SKM-1 (cell line): ENCODE results near the gene UGT1A8.

Source experiments
- DNase-seq: peaks from one replicate; lab custom pipeline; 2025; ENCODE audit not compliant: unreplicated experiment; lab: John Stamatoyannopoulos, UW

The UGT1A8 gene

DNA sequence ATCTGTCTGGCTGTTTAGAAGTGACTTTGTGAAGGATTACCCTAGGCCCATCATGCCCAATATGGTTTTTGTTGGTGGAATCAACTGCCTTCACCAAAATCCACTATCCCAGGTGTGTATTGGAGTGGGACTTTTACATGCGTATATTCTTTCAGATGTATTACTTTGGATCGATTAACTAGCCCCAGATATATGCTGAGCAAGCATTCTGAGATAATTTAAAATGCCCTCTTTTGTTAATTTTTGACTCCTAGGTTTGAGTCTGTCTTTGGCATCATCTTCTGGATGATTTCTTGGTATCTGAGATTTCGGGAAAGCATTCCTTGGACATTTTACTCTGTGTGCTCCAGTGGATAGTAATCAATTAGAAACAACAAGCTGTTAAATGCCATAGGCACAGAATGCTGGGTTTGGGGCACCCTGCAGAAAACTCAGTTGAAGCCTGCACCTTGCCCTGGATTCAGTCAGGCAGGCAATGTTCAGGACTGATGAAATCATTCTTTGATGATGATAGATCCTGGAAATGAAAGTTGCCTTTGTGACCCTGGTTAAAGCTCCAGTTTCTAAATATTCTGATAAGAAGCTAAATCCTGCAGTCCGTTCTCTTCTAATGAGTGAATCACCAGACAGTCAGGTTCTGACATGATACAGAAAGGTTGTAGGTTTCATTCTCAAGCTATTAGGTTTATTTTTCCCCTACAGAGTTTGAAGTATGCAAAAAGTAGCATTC is 143.8 kb downstream of the UGT1A8 start:
- DNase-seq = no peak

DNA sequence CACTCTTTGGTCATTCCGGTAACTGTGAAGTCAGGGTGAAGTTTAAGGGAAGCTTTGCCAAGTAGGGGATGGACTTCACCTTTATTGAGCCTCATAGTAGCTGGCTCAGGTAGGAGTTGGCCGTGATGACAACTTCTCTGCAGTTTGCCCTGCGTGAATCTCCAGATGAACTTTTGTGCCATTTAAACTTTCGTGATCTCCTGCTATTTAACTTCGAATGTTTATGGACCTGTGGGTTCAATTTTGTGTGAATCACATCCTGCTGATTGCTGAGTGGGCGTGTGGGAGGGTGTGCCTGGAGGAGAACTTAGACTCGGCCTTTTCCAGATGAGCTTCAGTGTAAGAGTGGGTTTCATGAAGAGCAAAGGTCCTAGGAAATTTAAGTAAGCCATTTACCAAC is 146.8 kb downstream of the UGT1A8 start:
- no peak for DNase-seq

DNA sequence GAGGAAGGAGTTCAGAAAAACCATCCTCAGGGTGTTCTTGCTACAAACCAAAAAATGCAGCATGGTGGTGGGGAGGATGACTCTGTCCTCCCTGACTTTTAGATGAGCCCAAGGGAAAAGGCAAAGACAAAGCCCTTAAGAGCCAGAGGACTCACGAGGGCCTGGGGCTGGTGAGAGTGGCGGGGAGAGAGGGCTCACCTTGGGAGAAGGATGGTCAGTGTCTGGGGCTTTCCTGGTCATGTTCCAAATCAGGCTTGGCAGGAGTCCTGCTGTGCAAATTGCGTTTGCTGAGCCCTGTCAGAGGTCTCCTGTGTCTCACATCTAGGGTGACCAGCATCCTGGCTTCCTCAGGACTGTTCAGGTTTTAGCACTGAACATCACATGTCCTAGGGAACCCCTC is 147.3 kb downstream of the UGT1A8 start:
- DNase-seq = no peak

DNA sequence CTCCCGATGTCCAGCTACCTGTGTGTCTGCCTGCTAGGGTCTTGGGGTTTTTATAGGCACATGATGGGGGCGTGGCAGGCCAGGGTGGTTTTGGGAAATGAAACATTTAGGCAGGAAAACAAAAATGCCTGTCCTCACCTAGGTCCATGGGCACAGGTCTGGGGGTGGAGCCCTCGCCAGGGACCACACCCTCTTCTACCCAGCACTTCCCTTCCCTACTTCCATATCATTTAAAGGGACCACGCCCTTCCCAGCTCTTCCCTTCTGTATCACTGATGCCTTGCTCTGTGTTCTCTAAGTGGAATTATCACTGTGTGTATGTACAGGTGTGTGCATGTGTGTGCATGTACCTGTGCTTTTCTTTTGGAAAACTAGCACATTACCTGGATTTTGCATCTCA is 149.0 kb downstream of the UGT1A8 start:
- no peak for DNase-seq

DNA sequence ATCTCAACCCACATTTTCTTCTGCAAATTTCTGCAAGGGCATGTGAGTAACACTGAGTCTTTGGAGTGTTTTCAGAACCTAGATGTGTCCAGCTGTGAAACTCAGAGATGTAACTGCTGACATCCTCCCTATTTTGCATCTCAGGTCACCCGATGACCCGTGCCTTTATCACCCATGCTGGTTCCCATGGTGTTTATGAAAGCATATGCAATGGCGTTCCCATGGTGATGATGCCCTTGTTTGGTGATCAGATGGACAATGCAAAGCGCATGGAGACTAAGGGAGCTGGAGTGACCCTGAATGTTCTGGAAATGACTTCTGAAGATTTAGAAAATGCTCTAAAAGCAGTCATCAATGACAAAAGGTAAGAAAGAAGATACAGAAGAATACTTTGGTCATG is 150.6 kb downstream of the UGT1A8 start:
- DNase-seq = no peak

DNA sequence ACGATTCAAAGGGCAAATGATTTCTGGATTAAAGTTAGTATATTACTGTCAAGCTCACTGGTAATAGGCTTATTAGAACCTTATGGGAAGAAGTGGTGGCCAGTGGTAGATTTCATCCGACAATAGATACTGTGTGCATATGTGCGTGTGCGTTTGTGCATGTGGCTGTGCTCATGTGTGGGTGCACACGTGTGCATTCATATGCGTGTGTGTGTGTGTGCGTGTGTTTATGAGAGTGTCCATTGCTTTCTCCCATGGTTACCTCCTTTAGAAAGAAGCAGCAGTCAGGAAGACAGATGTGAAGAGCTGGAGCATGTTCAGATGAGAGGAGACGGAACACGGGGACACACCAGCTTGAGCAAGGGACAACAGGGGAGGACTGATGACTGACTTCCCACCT is 151.8 kb downstream of the UGT1A8 start:
- no peak for DNase-seq

DNA sequence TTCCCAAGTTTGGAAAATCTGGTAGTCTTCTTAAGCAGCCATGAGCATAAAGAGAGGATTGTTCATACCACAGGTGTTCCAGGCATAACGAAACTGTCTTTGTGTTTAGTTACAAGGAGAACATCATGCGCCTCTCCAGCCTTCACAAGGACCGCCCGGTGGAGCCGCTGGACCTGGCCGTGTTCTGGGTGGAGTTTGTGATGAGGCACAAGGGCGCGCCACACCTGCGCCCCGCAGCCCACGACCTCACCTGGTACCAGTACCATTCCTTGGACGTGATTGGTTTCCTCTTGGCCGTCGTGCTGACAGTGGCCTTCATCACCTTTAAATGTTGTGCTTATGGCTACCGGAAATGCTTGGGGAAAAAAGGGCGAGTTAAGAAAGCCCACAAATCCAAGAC is 154.7 kb downstream of the UGT1A8 start:
- no peak for DNase-seq

DNA sequence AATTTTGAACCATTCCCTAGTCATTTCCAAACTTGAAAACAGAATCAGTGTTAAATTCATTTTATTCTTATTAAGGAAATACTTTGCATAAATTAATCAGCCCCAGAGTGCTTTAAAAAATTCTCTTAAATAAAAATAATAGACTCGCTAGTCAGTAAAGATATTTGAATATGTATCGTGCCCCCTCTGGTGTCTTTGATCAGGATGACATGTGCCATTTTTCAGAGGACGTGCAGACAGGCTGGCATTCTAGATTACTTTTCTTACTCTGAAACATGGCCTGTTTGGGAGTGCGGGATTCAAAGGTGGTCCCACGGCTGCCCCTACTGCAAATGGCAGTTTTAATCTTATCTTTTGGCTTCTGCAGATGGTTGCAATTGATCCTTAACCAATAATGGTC is 155.2 kb downstream of the UGT1A8 start:
- no peak for DNase-seq

DNA sequence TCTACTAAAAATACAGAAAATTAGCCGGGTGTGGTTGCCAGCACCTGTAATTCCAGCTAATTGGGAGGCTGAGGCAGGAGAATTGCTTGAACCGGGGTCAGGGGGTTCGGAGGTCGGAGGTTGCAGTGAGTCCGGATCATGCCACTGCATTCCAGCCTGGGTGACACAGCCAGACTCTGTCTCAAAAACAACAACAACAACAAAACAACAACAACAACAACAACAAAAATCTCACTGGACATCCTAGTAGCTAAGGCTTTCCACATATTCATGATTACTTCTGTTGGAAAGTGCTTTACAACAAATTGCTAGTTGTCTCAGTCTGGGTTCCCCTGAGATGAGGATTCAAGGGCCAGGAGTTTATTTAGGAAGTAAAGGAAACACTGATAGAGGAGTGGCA is 156.4 kb downstream of the UGT1A8 start:
- DNase-seq = no peak

DNA sequence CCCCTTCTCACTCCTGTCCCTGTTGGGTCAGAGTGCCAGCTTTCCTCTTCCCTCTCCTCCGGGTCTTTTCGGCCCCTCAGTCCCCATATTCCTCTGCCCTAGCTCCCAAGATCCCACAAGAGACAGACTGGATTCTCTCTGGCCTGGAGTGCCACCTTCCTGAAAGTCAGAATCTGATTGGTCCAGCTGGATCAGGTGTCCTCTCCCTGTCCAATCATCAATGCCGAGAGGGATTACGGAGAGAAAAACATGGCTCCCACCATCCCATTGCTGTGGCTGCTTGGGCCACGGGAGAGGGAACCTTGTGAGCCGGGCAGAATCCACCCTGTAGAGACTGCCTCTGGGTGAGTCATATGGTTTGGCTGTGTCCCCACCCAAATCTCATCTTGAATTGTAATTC is 158.0 kb downstream of the UGT1A8 start:
- no peak for DNase-seq

DNA sequence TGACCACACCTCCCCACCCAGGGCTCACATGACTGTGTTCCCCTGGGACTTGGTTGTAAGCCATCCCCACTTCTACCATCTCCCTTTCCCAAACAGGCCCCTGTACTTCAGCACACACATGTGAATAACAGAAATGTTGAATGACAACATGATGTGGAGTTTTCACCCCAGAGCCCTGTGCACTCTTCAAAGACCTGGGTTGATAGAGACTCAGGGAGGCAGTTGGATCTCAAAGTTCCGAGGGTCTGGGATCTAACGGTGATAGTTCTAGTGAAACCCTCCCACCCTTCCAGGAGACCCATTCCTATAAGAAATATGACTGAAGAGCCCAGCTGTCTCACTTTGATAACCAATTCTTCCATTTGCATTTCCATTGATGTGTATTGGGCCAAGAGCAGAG is 160.6 kb downstream of the UGT1A8 start, which contains the start of gene MROH2A:
Gene MROH2A (plus strand): TSS at position 301 of the 400 bp plus-strand sequence. CDS start 1,029 bp downstream, outside the sequence.
- DNase-seq = no peak

DNA sequence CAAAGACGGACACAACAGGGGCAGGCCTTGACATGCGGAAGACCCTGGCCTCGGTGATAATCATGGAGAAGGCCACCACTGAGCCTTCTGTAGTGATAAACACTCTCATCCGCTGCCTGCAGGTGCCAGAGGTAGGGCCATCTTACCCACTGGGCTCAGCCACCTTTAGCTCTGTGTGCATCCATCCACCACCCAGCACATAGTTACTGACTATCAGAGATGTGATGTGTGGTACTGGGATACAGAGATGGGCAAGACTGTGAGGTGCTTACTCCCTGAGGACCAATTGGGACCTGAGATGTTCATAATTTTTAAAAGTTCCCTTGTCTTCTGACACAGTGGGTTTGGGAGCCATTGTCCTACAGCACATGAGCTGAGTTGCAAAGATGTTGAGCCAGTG is 162.3 kb downstream of the UGT1A8 start:
- DNase-seq = no peak

DNA sequence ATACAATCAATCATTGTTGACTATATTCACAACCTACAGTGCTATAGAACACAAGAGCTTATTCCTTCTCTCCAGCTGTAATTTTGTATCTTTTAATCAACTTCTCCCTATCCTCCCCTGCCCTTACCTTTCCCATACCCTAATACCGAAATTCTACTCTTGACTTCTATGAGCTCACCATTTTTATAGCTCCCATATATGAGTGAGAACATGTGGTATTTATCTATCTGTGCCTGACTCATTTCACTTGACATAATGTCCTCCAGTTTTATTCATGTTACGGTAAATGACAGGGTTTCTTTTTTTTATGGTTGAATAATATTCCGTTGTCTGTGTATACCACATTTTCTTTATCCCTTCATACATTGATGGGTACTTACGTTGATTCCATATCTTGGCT is 163.3 kb downstream of the UGT1A8 start:
- no peak for DNase-seq

DNA sequence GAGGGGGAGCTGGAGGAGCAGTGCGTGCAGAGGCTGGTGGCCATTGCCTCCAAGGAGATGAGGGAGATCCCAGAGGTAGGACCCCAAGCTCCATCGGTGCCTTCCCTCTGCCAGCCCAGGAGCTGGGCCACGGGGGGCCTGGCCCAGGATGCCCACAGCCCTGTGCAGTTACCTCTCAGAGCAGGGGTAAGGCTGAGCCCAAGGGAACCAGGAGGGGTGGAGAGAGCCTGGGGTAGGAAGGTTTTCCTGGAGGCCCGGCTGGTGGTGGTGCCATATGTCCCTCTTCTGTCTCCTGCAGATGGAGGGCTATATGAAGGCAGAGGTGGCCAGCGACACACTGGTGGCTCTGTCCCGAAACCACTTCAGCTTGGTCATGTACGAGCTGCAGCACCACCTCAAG is 172.1 kb downstream of the UGT1A8 start:
- DNase-seq = no peak

DNA sequence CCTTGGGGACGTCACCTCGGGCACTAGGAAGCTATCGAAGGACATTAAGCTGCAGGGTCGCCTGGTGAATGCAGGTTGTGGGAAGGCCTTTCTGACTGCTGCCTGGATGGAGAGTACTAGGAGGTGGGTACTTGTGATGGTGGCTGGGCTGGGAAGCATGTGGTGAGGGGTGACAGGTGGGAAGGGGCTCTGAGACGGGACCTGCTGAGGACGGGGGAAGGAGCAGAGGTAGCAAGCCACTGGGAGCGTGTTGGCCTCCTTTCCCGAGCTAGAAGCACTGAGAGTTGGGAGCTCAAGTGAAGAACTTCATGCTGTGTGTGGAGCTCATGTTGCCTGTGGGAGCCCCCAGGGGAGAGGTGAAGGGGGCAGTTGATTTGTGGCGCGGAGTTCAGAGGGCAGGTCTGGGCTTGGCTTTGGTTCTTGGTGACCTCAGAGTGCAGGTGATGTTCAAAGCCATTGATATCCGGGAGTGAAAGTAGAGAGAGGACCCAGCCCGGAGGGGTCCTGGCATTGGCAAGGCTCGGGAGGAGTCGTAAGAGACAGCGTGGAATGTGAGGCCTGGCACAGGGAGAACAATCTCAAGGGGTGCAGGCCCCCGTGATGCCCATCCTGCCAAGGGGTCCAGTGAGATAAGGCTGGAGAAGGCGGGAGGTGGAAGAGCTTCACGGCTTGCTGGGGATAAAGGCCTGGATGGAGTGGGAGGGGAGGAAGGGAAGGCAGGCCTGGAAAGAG is 173.9 kb downstream of the UGT1A8 start:
- no peak for DNase-seq

DNA sequence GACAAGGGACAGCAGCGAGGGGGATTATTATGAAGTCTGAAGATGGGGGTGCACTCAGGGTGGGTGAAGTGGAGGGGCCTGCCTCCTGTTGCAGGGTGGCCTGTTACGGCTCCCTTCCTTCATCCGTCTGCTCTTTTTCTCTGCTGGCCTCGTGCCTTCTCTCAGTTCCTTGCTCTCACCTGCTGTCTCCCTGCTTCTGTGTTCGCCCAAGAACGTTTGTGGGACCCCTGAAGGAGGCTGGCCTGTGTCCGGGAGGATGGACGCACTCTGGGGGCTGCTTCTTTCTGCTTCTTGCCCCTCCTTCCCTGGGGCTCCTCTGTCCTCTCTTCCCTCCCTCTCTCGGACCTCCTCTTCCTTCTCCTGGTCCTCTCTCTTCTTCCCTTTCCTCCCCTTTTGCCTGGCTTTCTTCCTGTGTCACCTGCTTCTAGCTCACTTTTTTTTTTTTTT is 174.5 kb downstream of the UGT1A8 start:
- DNase-seq = no peak

DNA sequence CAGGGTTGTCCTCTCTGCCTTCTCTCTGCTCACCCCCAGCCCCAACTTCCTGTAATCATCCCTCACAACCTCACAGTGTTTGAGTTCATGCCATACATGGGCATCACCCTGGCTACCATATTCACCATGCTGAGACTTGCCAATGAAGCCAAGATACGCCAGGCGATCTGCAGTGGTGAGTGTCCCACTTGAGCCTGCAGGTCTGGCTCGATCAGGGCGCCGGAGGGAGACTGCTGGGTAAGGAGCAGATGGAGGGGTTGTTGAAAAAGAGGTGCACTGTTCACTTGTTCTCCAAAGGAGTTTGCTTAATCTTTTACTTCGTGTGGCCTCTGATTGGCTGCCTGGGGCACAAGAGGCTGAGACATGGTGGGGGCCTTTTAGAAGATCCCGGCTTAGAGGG is 175.3 kb downstream of the UGT1A8 start:
- DNase-seq = no peak

DNA sequence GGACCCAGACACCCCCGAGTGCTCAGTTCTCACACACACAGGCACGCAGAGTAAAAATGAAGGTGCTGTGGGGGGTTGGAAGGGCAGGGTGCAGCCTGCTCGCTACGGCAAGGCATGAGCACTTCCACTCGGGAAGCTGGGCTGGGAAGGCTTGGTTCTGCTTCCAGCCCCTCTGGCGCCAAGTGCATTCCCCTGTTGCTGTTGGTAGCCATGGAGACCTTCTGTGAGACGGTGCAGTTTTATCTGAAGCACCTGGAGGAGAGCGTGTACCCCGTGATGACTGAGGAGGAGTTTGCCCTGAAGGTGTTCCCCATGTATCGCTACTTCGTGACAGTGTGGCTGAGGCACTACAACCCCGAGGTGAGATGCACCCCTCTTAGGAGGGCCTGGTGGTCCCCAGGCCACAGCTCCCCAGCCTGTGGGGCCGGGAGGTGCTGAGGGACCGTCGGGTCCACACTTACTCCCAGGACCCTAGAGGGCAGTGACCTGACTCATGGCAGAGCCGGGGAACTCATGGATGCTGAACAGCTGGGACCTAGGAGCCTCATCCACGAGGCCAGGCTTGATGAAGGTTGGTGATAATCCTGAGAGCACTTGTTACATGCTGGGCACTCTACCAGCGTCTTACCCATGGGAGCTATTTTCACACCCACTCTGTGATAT is 176.2 kb downstream of the UGT1A8 start:
- DNase-seq = no peak

DNA sequence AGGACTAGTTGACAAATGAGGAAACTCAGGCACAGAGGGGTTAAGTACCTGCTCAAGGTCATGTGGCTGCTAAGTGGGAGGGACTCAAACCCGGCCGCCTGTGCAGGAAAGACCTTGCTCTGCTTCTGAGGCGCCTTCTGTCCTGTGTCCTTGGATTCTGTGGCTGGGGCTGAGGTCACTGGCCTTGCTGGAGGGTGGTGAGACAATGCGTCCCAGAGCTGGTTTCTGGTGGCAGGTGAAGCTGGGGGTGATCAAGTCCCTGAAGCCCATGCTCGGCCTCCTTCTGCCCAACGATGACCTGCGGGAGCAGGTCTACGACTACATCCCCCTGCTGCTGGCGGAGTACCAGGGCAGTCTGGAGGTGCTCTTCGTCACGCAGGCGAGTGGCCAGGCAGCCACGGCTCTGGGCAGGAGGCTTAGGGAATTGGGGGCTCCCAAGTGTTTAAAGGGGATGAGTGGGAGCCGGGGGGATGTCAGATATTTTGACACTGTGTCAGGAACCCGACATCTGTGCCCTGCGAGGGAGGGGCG is 176.8 kb downstream of the UGT1A8 start:
- DNase-seq = no peak

DNA sequence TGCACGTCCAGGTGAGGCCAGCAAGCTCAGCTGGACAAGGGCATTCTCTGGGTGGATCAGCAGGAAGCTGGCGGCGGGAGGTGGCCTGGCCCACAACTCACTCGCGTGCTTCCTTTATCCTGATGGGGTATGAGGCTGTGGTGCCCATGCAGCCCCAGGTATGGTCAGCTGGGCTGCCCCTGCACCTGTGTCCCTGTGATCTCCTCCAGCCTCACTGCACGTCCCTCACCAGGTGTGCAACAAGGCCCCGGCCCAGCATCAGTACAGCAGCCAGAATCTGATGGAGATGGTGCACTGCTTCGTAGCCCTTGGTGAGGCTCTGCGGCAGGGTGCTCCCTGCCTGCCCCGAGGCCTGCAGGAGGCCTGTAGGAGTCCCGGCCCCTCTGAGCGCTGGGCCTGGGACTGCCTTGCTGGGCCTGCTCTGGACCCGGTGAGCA is 178.3 kb downstream of the UGT1A8 start:
- DNase-seq = no peak

DNA sequence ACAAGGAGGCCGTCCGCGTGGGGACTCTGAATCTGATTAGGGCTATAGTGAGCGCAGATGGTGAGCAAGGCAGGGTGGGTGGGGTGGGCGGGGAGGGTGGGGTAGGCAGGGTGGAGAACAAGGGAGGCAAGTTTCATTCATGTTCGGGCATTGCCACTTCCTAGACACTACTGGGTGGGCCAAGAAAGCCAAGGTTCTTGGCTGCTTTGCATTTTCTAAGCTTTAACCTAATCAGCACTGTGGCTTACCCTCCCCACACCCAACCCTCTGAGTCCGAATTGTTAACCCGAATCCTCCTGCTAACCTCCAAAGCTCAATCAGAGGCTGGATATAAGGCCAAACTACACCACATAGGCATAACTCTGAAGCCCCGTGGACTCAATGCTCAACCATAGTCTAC is 178.8 kb downstream of the UGT1A8 start:
- DNase-seq = no peak
